Suprapubic skin (tissue), 4 donors: ENCODE data around the gene TSPYL4. TPM values are rescaled to one million over a fixed set of nuclear protein-coding genes. Genes with fewer than 3 reads are reported as not detected.
A peak's percentile ranks its signal among the peaks of the same experiment; 100 is the strongest.

Source experiments
- DNase-seq, 2 donors: peaks; one replicate each; pipeline ENCODE4 v3.0.0-alpha.2; 2019; ENCODE audit warnings: low spot score in 2 of 2
- H3K27ac ChIP-seq: fragments of 200-600 bp; sonication (generic); one replicate; pipeline ENCODE4 v1.5.1; 2019
- H3K27me3 ChIP-seq: fragments of 200-600 bp; sonication (generic); one replicate; pipeline ENCODE4 v1.5.1; 2019
- H3K36me3 ChIP-seq: fragments of 200-600 bp; sonication (generic); one replicate; pipeline ENCODE4 v1.5.1; 2019
- H3K4me1 ChIP-seq: fragments of 200-600 bp; sonication (generic); one replicate; pipeline ENCODE4 v1.5.1; 2019
- H3K4me3 ChIP-seq: fragments of 200-600 bp; sonication (generic); one replicate; pipeline ENCODE4 v1.5.1; 2019; ENCODE audit warnings: mild to moderate bottlenecking
- H3K9me3 ChIP-seq: fragments of 200-600 bp; sonication (generic); one replicate; pipeline ENCODE4 v1.5.1; 2019
- EP300 ChIP-seq: sonication (generic); formaldehyde crosslinking; IDR thresholded peaks from one replicate; pipeline ENCODE4 v1.6.1; 2017; ENCODE audit warnings: antibody characterized with exemption
- POLR2A ChIP-seq, 2 donors: fragments of 450-650 bp; IDR thresholded peaks; one replicate each; pipeline ENCODE4 v1.6.1; 2017; ENCODE audit warnings: antibody characterized with exemption in 2 of 2, mild to moderate bottlenecking in 2 of 2, moderate library complexity in 2 of 2
- POLR2AphosphoS5 ChIP-seq, 3 donors: sonication (generic); formaldehyde crosslinking; IDR thresholded peaks; one replicate each; pipeline ENCODE4 v1.6.1; 2017; ENCODE audit warnings: antibody characterized with exemption in 3 of 3
- WGBS: methylation state at CpG from one replicate; pipeline ENCODE4 v1.1.5; 2018; 5-methylcytosine and 5-hydroxymethylcytosine counted together
- total RNA-seq, 4 donors: library from RNA; depleted of rRNA; stranded (reverse); fragments of >200 nt; gene quantifications; one replicate each; pipeline ENCODE4 v1.1.0, GENCODE V29; 2016
- TF ChIP-seq, protein P1 (sequence below), 2 donors: fragments of 200-600 bp in 1 of 2; fragments of 450-650 bp in 1 of 2; sonication (generic) in 1 of 2; IDR thresholded peaks; one replicate each; pipeline ENCODE4 v1.5.1; 2016 to 2019; ENCODE audit warnings: antibody characterized with exemption in 2 of 2, mild to moderate bottlenecking in 1 of 2, moderate library complexity in 1 of 2

Gene TSPYL4
- total RNA-seq, 4 donors from 2014 or later: 11.2 to 21.8 (median 16.7) TPM

GRCh38 chr6:116271149-116271708, 17.4 kb upstream of the TSPYL4 start:
- 43% methylated on average over 2 of the region's 2 CpGs for WGBS
- Histone ChIP-seq H3K4me1 (peaks cover 27% of the 10 kb centered on the region), H3K36me3 (peaks cover 23% of the 10 kb centered on the region)

GRCh38 chr6:116268589-116269293, 14.9 kb upstream of the TSPYL4 start:
- Histone ChIP-seq H3K36me3 (peaks cover 14% of the 10 kb centered on the region), H3K4me1 (peaks cover 7% of the 10 kb centered on the region), H3K27ac (no peak overlapping the region), H3K4me3 (no peak overlapping the region), H3K27me3 (no peaks in the 10 kb centered on the region), H3K9me3 (no peaks in the 10 kb centered on the region)
- TF ChIP-seq POLR2A (IDR thresholded peaks at IDR 0.05) (no peak), POLR2AphosphoS5 (IDR thresholded peaks at IDR 0.05) (no peak), EP300 (no peak)
- TF ChIP-seq, protein P1, sequence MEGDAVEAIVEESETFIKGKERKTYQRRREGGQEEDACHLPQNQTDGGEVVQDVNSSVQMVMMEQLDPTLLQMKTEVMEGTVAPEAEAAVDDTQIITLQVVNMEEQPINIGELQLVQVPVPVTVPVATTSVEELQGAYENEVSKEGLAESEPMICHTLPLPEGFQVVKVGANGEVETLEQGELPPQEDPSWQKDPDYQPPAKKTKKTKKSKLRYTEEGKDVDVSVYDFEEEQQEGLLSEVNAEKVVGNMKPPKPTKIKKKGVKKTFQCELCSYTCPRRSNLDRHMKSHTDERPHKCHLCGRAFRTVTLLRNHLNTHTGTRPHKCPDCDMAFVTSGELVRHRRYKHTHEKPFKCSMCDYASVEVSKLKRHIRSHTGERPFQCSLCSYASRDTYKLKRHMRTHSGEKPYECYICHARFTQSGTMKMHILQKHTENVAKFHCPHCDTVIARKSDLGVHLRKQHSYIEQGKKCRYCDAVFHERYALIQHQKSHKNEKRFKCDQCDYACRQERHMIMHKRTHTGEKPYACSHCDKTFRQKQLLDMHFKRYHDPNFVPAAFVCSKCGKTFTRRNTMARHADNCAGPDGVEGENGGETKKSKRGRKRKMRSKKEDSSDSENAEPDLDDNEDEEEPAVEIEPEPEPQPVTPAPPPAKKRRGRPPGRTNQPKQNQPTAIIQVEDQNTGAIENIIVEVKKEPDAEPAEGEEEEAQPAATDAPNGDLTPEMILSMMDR (IDR thresholded peaks at IDR 0.05): peak; percentile 67 to 72
- WGBS: 34% methylated on average over 3 of the region's 3 CpGs
- no peak for DNase-seq

More at GRCh38 chr6:116271149-116271708, 17.4 kb upstream of the TSPYL4 start:
- no peak for TF ChIP-seq POLR2AphosphoS5 (IDR thresholded peaks at IDR 0.05)
- Histone ChIP-seq H3K27me3 (no peaks in the 10 kb centered on the region), H3K27ac (no peak overlapping the region), H3K9me3 (no peaks in the 10 kb centered on the region), H3K4me3 (no peak overlapping the region)
- no peak for DNase-seq

DNA sequence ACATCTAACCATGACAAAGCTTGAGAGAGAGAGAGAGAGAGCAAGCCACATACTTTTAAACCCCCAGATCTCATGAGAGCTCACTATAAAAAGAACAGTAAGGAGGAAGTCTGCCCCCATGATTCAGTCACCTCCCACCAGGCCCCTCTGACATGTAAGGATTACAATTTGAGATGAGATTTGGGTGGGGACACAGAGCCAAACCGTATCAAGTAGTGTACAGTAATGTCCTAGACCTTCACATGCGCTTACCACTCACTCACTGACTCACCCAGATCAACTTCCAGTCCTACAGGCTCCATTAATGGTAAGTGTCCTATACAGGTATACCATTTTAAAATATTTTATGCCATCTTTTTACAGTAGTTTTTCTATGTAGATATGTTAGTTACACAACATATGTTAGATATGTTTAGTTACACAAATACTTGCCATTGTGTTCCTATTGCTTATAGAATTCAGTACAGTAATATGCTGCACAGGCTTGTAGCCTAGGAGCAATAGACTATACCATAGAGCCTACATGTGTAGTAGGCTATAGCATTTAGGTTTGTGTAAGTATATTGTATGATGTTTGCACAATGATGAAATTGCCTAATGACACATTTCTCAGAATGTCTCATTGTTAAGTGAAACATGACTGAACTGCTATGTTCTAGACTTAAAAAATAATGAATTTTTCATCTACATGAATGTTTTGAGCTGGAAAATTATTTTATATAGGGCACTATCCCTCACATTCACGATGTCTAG, 14.1 kb upstream of the TSPYL4 start:
- TF ChIP-seq POLR2AphosphoS5 (IDR thresholded peaks at IDR 0.05) (no peak), EP300 (no peak), POLR2A (IDR thresholded peaks at IDR 0.05) (no peak)
- TF ChIP-seq, protein P1 (IDR thresholded peaks at IDR 0.05): no peak
- Histone ChIP-seq H3K4me1 (peaks cover 7% of the 10 kb centered on the region), H3K9me3 (no peaks in the 10 kb centered on the region), H3K36me3 (peaks cover 14% of the 10 kb centered on the region), H3K4me3 (no peak overlapping the region), H3K27ac (no peak overlapping the region), H3K27me3 (no peaks in the 10 kb centered on the region)
- DNase-seq: no peak
- WGBS: 48% methylated on average over 3 of the region's 3 CpGs

- DNase-seq: no peak
These were observed 12.9 kb upstream of the TSPYL4 start for GRCh38 chr6:116266803-116267202.

GRCh38 chr6:116265041-116265829, 11.4 kb upstream of the TSPYL4 start:
- H3K9me3 ChIP-seq: no peaks in the 10 kb centered on the region
- WGBS: 100% methylated on average over 2 of the region's 4 CpGs
- no peak overlapping the region for H3K27ac ChIP-seq
- H3K27me3 ChIP-seq: no peaks in the 10 kb centered on the region
- TF ChIP-seq POLR2A (IDR thresholded peaks at IDR 0.05) (no peak), POLR2AphosphoS5 (IDR thresholded peaks at IDR 0.05) (no peak), EP300 (no peak)
- TF ChIP-seq, protein P1 (IDR thresholded peaks at IDR 0.05): no peak
- H3K4me3 ChIP-seq: no peak overlapping the region
- no peaks in the 10 kb centered on the region for H3K36me3 ChIP-seq
- DNase-seq: no peak
- no peaks in the 10 kb centered on the region for H3K4me1 ChIP-seq

More at GRCh38 chr6:116266803-116267202, 12.9 kb upstream of the TSPYL4 start:
- no peak overlapping the region for H3K4me3 ChIP-seq
- H3K4me1 ChIP-seq: peaks cover 7% of the 10 kb centered on the region
- no peaks in the 10 kb centered on the region for H3K9me3 ChIP-seq
- H3K27ac ChIP-seq: no peak overlapping the region
- H3K27me3 ChIP-seq: no peaks in the 10 kb centered on the region
- no peak for TF ChIP-seq POLR2AphosphoS5 (IDR thresholded peaks at IDR 0.05)
- no peak for TF ChIP-seq EP300
- TF ChIP-seq POLR2A (IDR thresholded peaks at IDR 0.05): no peak
- peaks cover 7% of the 10 kb centered on the region for H3K36me3 ChIP-seq
